GM12891 (cell line): ENCODE measurements around the gene UBE2O.

Source experiments
- DNase-seq: peaks from one replicate; pipeline ENCODE4 v3.0.0; 2011; ENCODE audit warnings: low spot score; ENCODE audit not compliant: insufficient read length
- FAIRE-seq: peaks from 2 replicates; lab custom pipeline; 2011; peaks lifted over from hg19 to GRCh38; lab: Jason Lieb, UNC
- PAX5 ChIP-seq: IDR thresholded peaks from 2 replicates; pipeline ENCODE4 v1.6.1; 2011; ENCODE audit warnings: low read length, moderate library complexity, mild to moderate bottlenecking; ENCODE audit not compliant: insufficient read depth, severe bottlenecking
- POLR2A ChIP-seq: IDR thresholded peaks from 2 replicates; pipeline ENCODE4 v1.6.1; 2011; ENCODE audit warnings: low read depth, low read length, control low read depth
- POLR2AphosphoS5 ChIP-seq: IDR thresholded peaks from 2 replicates; pipeline ENCODE4 v1.6.1; 2011; ENCODE audit warnings: low read depth, low read length, control low read depth
- POU2F2 ChIP-seq: IDR thresholded peaks from 2 replicates; pipeline ENCODE4 v1.6.1; 2011; ENCODE audit warnings: low read depth, mild to moderate bottlenecking, control low read depth, low read length, moderate library complexity
- SPI1 ChIP-seq: IDR thresholded peaks from 2 replicates; pipeline ENCODE4 v1.6.1; 2011; ENCODE audit warnings: low read depth, low read length, control low read depth
- TAF1 ChIP-seq: IDR thresholded peaks from 2 replicates; pipeline ENCODE4 v1.6.1; 2011; ENCODE audit warnings: low read depth, low read length, control low read depth

UBE2O gene

DNA sequence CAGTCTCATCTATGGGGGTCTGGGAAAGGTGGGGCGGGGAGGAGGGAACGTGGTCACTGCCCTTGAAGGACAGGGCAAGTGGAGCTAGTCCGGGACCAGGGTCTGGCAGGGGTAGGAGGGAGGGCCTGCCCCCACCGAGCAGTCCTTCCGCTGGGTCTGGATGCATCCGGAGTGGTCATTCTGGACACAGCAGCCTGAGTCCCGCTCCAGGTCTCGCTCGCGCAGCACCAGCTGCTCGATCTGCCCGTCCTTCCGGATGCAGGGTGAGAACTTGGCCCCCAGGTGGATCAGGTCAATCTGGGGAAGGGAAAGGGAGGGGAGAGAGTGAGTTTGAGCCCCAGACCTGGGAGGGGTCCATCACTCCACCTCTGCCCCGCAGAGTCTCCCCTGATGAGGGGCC is 21.3 kb upstream of the UBE2O start:
- no peak for TF ChIP-seq POLR2AphosphoS5
- TF ChIP-seq TAF1, result no peak
- no peak for TF ChIP-seq POU2F2
- TF ChIP-seq PAX5, result no peak
- no peak for TF ChIP-seq POLR2A
- FAIRE-seq, result no peak
- DNase-seq, result no peak

DNA sequence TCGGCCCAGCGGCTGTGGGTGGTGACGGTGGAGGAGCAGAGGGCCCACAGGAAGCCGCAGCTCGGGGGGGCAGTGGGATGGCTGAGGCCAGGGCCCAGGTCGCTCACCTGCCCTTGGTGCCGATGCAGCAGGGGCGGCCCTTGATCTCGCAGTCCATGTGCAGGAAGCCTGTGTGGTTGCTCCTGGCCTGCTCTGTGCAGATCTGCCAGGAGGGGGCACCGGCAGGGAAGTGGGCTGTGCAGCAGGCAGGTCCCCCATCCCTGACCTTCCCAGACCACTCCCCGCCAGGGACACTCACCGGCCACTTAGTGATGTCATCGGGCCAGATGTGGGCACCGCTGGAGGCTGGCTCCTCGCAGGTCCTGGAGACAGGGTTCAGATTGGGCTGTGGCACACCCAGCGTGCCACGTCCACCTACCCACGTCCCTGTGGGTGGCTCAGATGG is 20.6 kb upstream of the UBE2O start:
- FAIRE-seq (peak; percentile 50), DNase-seq (no peak)
- no peak for TF ChIP-seq POU2F2
- no peak for TF ChIP-seq PAX5
- no peak for TF ChIP-seq POLR2AphosphoS5
- TF ChIP-seq POLR2A, result no peak
- TF ChIP-seq TAF1, result no peak
- TF ChIP-seq SPI1, result no peak

DNA sequence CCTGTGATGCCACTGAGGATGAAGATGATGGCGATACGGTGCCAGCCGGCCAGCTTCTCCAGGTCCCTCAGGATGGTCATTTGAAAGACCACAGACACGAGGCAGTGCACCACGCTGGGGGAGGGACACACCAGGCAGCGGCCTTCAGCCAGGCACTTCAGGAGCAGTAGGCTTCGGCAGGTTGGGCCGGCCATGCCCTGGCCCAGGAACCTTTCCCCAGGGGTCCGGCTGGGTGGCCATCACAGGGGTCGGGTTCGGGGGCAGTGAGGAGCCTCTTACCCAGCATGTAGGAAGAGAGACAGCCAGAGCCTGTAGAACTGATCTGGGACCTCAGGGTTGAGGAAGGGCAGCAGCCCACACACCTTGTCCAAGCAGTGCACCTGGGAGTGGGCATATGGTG is 19.8 kb upstream of the UBE2O start:
- FAIRE-seq (no peak), DNase-seq (no peak)
- no peak for TF ChIP-seq PAX5
- TF ChIP-seq POLR2A, result no peak
- TF ChIP-seq TAF1, result no peak
- TF ChIP-seq POLR2AphosphoS5, result no peak
- TF ChIP-seq POU2F2, result no peak

DNA sequence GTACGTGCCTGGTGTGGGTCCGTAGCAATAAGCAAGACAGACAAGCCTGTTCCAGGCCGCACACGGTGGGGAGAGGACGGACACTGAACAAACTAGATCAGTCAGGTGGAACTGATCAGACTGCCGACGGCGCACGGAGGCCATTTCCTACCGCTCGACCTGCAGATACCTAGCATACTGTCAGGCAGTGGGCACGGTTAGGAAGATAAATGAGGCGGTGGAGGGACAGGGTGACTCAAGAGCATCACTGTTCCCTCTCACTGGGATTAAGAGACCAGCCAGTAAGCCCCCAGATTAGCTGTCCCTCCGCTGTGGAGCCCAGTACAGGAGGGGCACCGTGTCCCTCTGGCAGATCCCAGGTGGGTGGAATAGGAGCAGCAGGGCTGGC is 19.3 kb upstream of the UBE2O start:
- DNase-seq (no peak), FAIRE-seq (no peak)
- TF ChIP-seq POLR2A, result no peak
- TF ChIP-seq PAX5, result no peak
- no peak for TF ChIP-seq POLR2AphosphoS5
- no peak for TF ChIP-seq SPI1
- no peak for TF ChIP-seq TAF1
- no peak for TF ChIP-seq POU2F2

DNA sequence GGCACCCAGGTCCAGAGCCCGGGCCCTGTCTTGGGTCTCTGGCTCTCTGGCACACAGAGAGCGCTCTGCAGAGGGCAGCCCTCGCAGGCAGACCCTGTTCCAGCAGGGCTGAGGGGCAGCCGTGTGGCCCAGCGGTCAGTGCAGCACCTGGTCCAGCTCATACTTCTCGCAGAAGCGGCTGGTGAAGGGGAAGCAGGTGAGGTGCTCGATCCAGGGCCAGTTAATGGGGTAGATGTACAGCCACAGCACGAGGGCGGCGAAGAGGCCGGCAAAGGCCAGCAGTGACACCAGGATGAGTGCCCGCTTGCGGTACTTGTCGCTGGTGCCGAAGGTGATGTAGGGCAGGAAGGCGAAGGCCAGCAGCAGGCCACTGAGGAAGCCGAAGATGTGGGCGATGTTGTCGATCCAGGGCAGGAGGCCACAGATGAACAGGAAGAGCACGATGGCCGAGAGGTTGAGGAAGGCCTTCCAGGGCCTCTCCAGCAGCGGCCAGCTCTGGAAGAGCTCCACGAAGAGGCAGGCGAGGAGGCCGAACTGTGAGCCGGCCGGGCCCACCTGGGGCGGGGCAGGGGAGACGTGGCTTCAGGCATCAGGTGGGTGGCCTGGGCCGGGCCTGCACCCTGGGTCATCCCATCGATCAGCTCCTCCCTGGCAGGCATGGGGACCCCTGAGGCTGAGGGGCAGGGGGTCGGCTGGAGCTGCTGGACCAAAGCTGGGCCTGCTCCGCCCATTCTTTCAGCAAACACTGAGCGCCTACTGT is 18.7 kb upstream of the UBE2O start:
- DNase-seq (no peak), FAIRE-seq (no peak)

DNA sequence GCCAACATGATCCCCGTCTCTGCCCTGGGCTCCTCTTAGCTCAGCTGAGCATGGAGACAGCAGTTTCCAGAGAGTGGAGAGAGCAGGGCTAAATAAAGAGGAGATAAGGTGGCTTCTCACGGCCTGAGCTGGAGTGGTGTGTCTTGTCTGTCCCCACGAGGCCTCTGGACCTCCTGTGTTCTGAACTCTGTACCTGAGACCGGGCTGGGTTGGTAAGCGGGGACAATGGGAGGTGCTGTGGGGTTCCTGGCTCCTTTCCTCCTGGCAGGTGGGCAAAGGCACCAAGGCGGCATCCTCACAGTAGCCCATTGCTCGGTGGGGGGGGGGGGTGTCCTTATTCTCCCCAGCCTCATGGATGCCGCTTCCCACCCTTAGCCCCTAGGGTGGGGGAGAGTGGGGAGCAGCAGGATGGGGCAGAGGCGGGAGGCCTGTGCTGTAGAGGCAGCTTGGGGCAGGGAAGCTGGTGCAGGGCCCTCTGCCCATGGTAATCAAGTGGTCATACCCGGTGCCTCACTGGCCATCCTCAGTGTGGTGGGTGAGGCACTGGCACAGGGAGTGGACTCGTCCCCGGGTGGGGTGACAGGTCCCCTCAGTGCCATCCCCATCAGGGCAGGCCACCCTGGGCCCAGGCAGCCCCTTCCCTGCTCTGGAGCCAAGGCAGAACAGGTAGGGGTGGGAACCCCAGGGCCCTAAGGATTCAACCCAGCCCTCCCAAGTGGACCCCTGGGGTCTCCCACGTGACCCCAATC is 17.2 kb upstream of the UBE2O start:
- DNase-seq (no peak), FAIRE-seq (no peak)
- TF ChIP-seq SPI1 (no peak), POLR2AphosphoS5 (no peak), TAF1 (no peak)

More for the DNA sequence above, 18.7 kb upstream of the UBE2O start:
- TF ChIP-seq TAF1 (no peak), SPI1 (no peak), POLR2A (no peak), PAX5 (no peak), POU2F2 (no peak), POLR2AphosphoS5 (no peak)

DNA sequence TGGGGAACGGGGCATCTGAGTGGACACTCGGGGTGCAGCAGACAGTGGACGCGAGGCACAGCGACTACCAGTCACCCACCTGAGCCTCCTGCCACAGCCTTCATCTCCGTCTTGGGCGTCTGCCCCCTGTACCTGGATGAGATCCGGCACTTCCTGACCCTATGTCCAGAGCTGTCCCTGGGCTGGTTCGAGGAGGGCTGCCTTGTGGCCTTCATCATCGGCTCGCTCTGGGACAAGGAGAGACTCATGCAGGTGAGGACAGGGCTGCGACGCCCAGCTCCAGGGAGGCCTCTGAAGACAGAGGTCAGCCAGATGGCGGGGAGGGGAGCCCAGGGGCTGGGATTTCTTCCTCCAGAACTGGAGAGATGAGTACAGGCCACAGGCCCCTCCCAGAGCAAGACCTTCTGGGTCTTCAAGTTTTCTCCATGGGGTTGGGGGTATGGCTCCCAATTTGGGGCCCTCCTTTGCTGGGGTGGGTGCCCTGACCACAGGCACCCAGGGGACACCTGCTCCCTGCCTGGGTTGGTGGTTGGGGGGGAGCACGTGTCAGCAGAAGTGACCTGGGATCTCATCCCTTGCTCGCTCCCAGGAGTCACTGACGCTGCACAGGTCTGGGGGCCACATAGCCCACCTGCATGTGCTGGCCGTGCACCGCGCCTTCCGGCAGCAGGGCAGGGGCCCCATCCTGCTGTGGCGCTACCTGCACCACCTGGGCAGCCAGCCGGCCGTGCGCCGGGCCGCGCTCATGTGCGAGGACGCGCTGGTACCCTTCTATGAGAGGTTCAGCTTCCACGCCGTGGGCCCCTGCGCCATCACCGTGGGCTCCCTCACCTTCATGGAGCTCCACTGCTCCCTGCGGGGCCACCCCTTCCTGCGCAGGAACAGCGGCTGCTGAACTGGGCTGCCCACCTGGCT is 16.4 kb upstream of the UBE2O start:
- DNase-seq (no peak), FAIRE-seq (no peak)

DNA sequence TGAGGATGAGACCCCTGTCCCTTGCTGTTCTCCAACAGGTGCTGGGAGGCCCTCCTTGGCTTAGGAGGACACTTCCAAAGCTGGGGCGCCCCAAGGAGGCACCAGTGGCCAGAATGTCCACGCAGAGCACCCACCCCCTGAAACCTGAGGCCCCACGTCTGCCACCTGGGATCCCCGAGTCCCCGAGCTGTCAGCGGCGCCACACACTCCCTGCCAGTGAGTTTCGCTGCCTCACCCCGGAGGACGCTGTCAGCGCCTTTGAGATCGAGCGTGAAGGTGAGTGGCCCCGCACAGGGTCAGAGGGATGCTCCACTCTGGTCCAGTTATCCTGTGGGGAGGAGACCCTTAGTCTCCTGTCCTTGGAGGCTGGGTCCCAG is 15.7 kb upstream of the UBE2O start:
- TF ChIP-seq POU2F2 (no peak), PAX5 (no peak), TAF1 (no peak), SPI1 (no peak)
- DNase-seq (no peak), FAIRE-seq (no peak)

More for the DNA sequence above, 16.4 kb upstream of the UBE2O start:
- TF ChIP-seq PAX5, result no peak
- no peak for TF ChIP-seq TAF1
- TF ChIP-seq POLR2AphosphoS5, result no peak
- TF ChIP-seq POU2F2, result no peak
- no peak for TF ChIP-seq POLR2A
- no peak for TF ChIP-seq SPI1

DNA sequence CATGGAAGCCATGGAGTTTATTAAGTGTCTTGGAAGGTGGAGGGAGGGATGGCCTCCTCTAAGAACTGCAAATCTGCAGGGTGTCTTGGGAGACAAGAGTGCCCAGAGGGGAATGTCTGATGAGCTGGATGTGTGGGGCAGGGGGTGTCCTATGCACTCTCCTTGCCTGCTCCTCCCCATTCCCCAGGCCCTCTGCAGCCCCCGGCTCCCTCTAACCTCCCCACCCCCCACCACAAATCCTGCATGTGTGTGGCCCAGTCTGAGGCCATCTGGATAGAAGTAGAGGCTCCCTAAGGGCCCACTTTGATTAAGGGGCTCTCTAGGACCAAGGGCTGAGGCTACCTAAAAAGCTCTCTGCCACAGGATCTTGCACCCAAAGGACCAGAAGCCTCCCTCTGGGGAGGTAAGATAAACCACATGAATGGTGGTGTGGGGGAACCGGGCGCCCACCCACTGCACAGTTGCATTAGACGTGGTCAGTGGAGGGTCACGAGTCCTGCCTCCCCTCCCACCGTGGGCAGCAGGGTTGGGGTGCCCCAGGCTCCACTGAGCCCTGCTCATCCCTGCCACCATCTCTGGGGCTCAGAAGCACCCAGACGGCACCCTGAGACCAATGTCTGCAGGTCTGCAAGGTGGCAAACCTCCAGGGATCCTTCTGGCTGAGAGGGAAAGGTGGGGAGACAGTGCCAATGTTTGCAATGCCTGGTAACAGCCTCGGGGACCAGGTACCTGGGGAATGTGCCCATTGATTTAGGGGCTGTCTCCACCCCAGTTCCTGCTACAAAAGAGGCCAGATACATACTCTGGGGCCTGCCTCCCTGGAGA is 15.1 kb upstream of the UBE2O start:
- DNase-seq, result no peak
- FAIRE-seq, result no peak
- TF ChIP-seq TAF1, result no peak
- TF ChIP-seq POLR2A, result no peak
- no peak for TF ChIP-seq SPI1
